HCT116 (cell line): ENCODE data around the gene IL31RA. TPM values are rescaled to one million over a fixed set of nuclear protein-coding genes. Genes with fewer than 3 reads are reported as not detected.

Experiments
- ATAC-seq: fragments of 200-7000 bp; cut with Tn5 transposase; 2 replicates; pipeline ENCODE4 v1.9.1; 2020; ENCODE audit warnings: mild to moderate bottlenecking, moderate library complexity
- BruUV-seq: library from RNA; stranded (reverse); fragments of 400-500 nt; replicated peaks from 2 replicates; lab custom pipeline; 2021; lab: Mats Ljungman, UMichigan
- CTCF ChIA-PET: fragments of 300-600 bp; sonication (Branson Sonifier 250); formaldehyde crosslinking; loops from one replicate; lab custom pipeline; 2021; ENCODE audit warnings: antibody characterized with exemption; lab: Charles Lee
- POLR2A ChIA-PET: fragments of 300-600, 350-600 bp; sonication (Branson Sonifier 250); formaldehyde crosslinking; loops from one replicate; lab custom pipeline; 2021; ENCODE audit warnings: antibody characterized with exemption; lab: Charles Lee
- RAD21 ChIA-PET, 2 experiments: fragments of 300-600 bp; sonication (Branson Sonifier 250); formaldehyde crosslinking; loops; one replicate each; lab custom pipeline; 2023; ENCODE audit warnings: low total read pairs in 2 of 2; ENCODE audit not compliant: uncharacterized antibody in 2 of 2, unreplicated experiment in 2 of 2, low non-redundant PET in 1 of 2; lab: Charles Lee
- DNase-seq: peaks from one replicate; pipeline ENCODE4 v3.0.0-alpha.2; 2010; ENCODE audit warnings: low read depth, low spot score
- H2AFZ ChIP-seq: fragments of 200-600 bp; shearing (Covaris generic), sonication (generic); 2 replicates; pipeline ENCODE4 v1.6.1; 2017; ENCODE audit warnings: low read depth, mixed run types, mixed read lengths, antibody characterized with exemption, low read length; ENCODE audit not compliant: poor library complexity, severe bottlenecking
- H3K27ac ChIP-seq: 2 replicates; pipeline ENCODE4 v1.5.1; 2012; ENCODE audit warnings: low read depth, low read length
- H3K27me3 ChIP-seq: fragments of 200-600 bp; sonication (generic); 2 replicates; pipeline ENCODE4 v1.6.1; 2016; ENCODE audit warnings: mixed run types, low read length, mixed read lengths; ENCODE audit not compliant: insufficient read depth
- H3K36me3 ChIP-seq, 2 experiments: fragments of 200-500 bp in 1 of 2; fragments of 200-600 bp in 1 of 2; sonication (Bioruptor generic) in 1 of 2; sonication (generic) in 1 of 2; 2 replicates each; pipeline versions ENCODE4 v1.5.1 to v1.6.1; 2014 to 2016; ENCODE audit warnings: low read length in 2 of 2, inconsistent platforms in 1 of 2, mixed read lengths in 1 of 2, mixed run types in 1 of 2; ENCODE audit not compliant: insufficient read depth in 2 of 2, control insufficient read depth in 1 of 2
- H3K4me1 ChIP-seq, 2 experiments: fragments of 200-600 bp in 1 of 2; sonication (generic) in 1 of 2; 2 replicates each; pipeline versions ENCODE4 v1.5.1 to v1.6.1; 2012 to 2017; ENCODE audit warnings: low read length in 2 of 2, inconsistent platforms in 1 of 2, mild to moderate bottlenecking in 1 of 2, mixed read lengths in 1 of 2, mixed run types in 1 of 2, moderate library complexity in 1 of 2; ENCODE audit not compliant: insufficient read depth in 2 of 2, control insufficient read depth in 1 of 2
- H3K4me2 ChIP-seq: fragments of 200-600 bp; sonication (generic); 2 replicates; pipeline ENCODE4 v1.6.1; 2017; ENCODE audit warnings: mixed run types, low read length, mixed read lengths
- H3K4me3 ChIP-seq, 2 experiments: fragments of 200-600 bp in 1 of 2; sonication (generic) in 1 of 2; replicated peaks in 1 of 2; 2 replicates each; pipeline ENCODE4 v1.5.1; 2011 to 2016; ENCODE audit warnings: low read length in 2 of 2, control low read depth in 1 of 2, low read depth in 1 of 2, mild to moderate bottlenecking in 1 of 2, mixed read lengths in 1 of 2, mixed run types in 1 of 2
- H3K79me2 ChIP-seq: fragments of 200-600 bp; sonication (generic); 2 replicates; pipeline ENCODE4 v1.6.1; 2017; ENCODE audit warnings: mild to moderate bottlenecking, mixed run types, low read length, moderate library complexity, mixed read lengths; ENCODE audit not compliant: insufficient read depth
- H3K9ac ChIP-seq: fragments of 200-600 bp; sonication (generic); 2 replicates; pipeline ENCODE4 v1.6.1; 2016; ENCODE audit warnings: low read length, mixed read lengths
- H3K9me2 ChIP-seq: fragments of 200-600 bp; sonication (generic), shearing (Covaris generic); 2 replicates; pipeline ENCODE4 v1.6.1; 2017; ENCODE audit warnings: mixed run types, mild to moderate bottlenecking, moderate library complexity; ENCODE audit not compliant: insufficient read depth
- H3K9me3 ChIP-seq, 2 experiments: fragments of 200-500 bp in 1 of 2; fragments of 200-600 bp in 1 of 2; sonication (Bioruptor generic) in 1 of 2; sonication (generic) in 1 of 2; 2 replicates each; pipeline ENCODE4 v1.6.1; 2014 to 2017; ENCODE audit warnings: low read length in 2 of 2, mixed read lengths in 2 of 2, inconsistent platforms in 1 of 2, low read depth in 1 of 2, mild to moderate bottlenecking in 1 of 2, mixed run types in 1 of 2, moderate library complexity in 1 of 2; ENCODE audit not compliant: control insufficient read depth in 1 of 2, insufficient read depth in 1 of 2
- H4K20me1 ChIP-seq: fragments of 200-600 bp; sonication (generic), shearing (Covaris generic); 2 replicates; pipeline ENCODE4 v1.6.1; 2017; ENCODE audit warnings: mixed run types, mild to moderate bottlenecking, moderate library complexity; ENCODE audit not compliant: insufficient read depth
- EGR1 ChIP-seq: IDR thresholded peaks from 2 replicates; pipeline ENCODE4 v1.6.1; 2012; ENCODE audit warnings: low read depth
- EZH2phosphoT487 ChIP-seq: fragments of 200-600 bp; IDR thresholded peaks from 2 replicates; pipeline ENCODE4 v1.6.1; 2018; ENCODE audit warnings: antibody characterized with exemption, borderline replicate concordance
- SRF ChIP-seq: IDR thresholded peaks from 2 replicates; pipeline ENCODE4 v1.6.1; 2012; ENCODE audit warnings: low read depth
- ZFX ChIP-seq: fragments of 450-650 bp; IDR thresholded peaks from 2 replicates; pipeline ENCODE4 v1.6.1; 2017
- intact Hi-C: fragments of 100-400 bp; cut with micrococcal nuclease; formaldehyde crosslinking; loops from 2 replicates; pipeline ENCODE4 v1.10.0; 2022
- total RNA-seq: library from RNA; stranded (reverse); gene quantifications from one replicate; pipeline ENCODE4 v1.2.1, GENCODE V29; 2021; ENCODE audit not compliant: unreplicated experiment
- TF ChIP-seq, protein P1 (sequence below): IDR thresholded peaks from 2 replicates; pipeline ENCODE4 v1.6.1; 2011; ENCODE audit warnings: mild to moderate bottlenecking, low read length, moderate library complexity; ENCODE audit not compliant: insufficient replicate concordance; ENCODE audit errors: extremely low read depth
- TF ChIP-seq, protein P2 (sequence below): IDR thresholded peaks from 2 replicates; pipeline ENCODE4 v1.6.1; 2012; ENCODE audit warnings: low read depth

IL31RA gene
- total RNA-seq, 1 experiment from 2014 or later, result 0.59 TPM

DNA sequence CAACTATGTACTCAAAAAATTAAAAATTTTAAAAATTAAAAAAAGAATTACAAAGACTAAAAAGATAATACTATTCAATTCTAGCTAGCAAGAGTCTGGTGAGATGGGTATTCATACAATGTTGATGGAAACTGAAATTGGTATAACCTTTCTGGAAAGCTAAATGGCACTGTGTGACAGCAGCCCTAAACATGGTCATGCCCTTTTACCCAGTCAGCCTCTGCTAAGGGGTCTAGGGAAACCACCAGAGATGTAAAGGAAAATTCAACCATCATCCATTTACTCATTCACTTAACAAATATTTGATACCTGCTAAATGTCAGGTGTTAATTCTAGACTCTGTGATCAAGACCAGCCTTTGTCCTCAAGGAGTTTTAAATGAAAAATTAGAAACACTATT is 29.3 kb downstream of the IL31RA start:
- H3K4me1 ChIP-seq, result no peaks in the 10 kb centered on the region
- CTCF ChIA-PET, result no interaction called here
- H3K9ac ChIP-seq, result no peak overlapping the region
- TF ChIP-seq EGR1, result no peak
- no peak for TF ChIP-seq EZH2phosphoT487
- TF ChIP-seq ZFX, result no peak
- no peak for TF ChIP-seq SRF
- TF ChIP-seq, protein P1, sequence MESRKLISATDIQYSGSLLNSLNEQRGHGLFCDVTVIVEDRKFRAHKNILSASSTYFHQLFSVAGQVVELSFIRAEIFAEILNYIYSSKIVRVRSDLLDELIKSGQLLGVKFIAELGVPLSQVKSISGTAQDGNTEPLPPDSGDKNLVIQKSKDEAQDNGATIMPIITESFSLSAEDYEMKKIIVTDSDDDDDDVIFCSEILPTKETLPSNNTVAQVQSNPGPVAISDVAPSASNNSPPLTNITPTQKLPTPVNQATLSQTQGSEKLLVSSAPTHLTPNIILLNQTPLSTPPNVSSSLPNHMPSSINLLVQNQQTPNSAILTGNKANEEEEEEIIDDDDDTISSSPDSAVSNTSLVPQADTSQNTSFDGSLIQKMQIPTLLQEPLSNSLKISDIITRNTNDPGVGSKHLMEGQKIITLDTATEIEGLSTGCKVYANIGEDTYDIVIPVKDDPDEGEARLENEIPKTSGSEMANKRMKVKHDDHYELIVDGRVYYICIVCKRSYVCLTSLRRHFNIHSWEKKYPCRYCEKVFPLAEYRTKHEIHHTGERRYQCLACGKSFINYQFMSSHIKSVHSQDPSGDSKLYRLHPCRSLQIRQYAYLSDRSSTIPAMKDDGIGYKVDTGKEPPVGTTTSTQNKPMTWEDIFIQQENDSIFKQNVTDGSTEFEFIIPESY, result no peak
- TF ChIP-seq, protein P2, sequence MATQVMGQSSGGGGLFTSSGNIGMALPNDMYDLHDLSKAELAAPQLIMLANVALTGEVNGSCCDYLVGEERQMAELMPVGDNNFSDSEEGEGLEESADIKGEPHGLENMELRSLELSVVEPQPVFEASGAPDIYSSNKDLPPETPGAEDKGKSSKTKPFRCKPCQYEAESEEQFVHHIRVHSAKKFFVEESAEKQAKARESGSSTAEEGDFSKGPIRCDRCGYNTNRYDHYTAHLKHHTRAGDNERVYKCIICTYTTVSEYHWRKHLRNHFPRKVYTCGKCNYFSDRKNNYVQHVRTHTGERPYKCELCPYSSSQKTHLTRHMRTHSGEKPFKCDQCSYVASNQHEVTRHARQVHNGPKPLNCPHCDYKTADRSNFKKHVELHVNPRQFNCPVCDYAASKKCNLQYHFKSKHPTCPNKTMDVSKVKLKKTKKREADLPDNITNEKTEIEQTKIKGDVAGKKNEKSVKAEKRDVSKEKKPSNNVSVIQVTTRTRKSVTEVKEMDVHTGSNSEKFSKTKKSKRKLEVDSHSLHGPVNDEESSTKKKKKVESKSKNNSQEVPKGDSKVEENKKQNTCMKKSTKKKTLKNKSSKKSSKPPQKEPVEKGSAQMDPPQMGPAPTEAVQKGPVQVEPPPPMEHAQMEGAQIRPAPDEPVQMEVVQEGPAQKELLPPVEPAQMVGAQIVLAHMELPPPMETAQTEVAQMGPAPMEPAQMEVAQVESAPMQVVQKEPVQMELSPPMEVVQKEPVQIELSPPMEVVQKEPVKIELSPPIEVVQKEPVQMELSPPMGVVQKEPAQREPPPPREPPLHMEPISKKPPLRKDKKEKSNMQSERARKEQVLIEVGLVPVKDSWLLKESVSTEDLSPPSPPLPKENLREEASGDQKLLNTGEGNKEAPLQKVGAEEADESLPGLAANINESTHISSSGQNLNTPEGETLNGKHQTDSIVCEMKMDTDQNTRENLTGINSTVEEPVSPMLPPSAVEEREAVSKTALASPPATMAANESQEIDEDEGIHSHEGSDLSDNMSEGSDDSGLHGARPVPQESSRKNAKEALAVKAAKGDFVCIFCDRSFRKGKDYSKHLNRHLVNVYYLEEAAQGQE, result no peak
- no peaks in the 10 kb centered on the region for H3K27me3 ChIP-seq
- POLR2A ChIA-PET, result interaction anchor here (1.4 kb wide), 1 partner anchor 12 kb away, joined by 3 read pairs; no protein-coding TSS in a partner anchor
- H3K9me3 ChIP-seq, result no peaks in the 10 kb centered on the region; a peak in 1 of 4 replicates
- DNase-seq (no peak), ATAC-seq (no peak)
- no peaks in the 10 kb centered on the region for H3K9me2 ChIP-seq
- no peaks in the 10 kb centered on the region for H3K36me3 ChIP-seq
- no peaks in the 10 kb centered on the region for H4K20me1 ChIP-seq
- RAD21 ChIA-PET, result no interaction called here
- no peak overlapping the region for H3K27ac ChIP-seq
- intact Hi-C loops, result no loop called here
- no peaks in the 10 kb centered on the region for H3K79me2 ChIP-seq
- H3K4me3 ChIP-seq, result no peak overlapping the region
- H3K4me2 ChIP-seq, result no peak overlapping the region
- H2AFZ ChIP-seq, result no peak overlapping the region
- no TSS peak for BruUV-seq
